ENCODE results near the gene PLAC8.
A peak's percentile ranks its signal among the peaks of the same experiment; 100 is the strongest.
"Not testable (repeated sequence)": the region's sequence is repeated elsewhere in the genome, so short reads cannot be mapped to it uniquely, and the experiment has no call there.

PLAC8 gene

GRCh38 chr4:83084956-83085355 is 29.6 kb downstream of the PLAC8 start:
- not testable (repeated sequence) for H3K9ac ChIP-seq (ENCODE audit: low read depth, low read length); H3K27me3 ChIP-seq (ENCODE audit: control insufficient read depth, insufficient read depth, low read length); H3K4me2 ChIP-seq (ENCODE audit: low read length); H3K36me3 ChIP-seq (ENCODE audit: insufficient read depth, low read length); H3K4me3 ChIP-seq (ENCODE audit: low read length); H3K9me3 ChIP-seq (replicated peaks; ENCODE audit: low read length); H3K4me1 ChIP-seq (ENCODE audit: control insufficient read depth, insufficient read depth, low read length)

GRCh38 chr4:83083925-83084475 is 30.5 kb downstream of the PLAC8 start:
- H3K36me3 ChIP-seq (ENCODE audit: insufficient read depth, low read length): no peaks in the 10 kb centered on the region
- H3K27me3 ChIP-seq (ENCODE audit: control insufficient read depth, insufficient read depth, low read length): no peaks in the 10 kb centered on the region
- H3K9me3 ChIP-seq (replicated peaks; ENCODE audit: low read length): no peaks in the 10 kb centered on the region
- H3K4me3 ChIP-seq (ENCODE audit: low read length): no peak overlapping the region
- no peak overlapping the region for H3K9ac ChIP-seq (ENCODE audit: low read depth, low read length)
- H3K4me1 ChIP-seq (ENCODE audit: control insufficient read depth, insufficient read depth, low read length): no peaks in the 10 kb centered on the region
- H3K4me2 ChIP-seq (ENCODE audit: low read length): no peak overlapping the region

DNA sequence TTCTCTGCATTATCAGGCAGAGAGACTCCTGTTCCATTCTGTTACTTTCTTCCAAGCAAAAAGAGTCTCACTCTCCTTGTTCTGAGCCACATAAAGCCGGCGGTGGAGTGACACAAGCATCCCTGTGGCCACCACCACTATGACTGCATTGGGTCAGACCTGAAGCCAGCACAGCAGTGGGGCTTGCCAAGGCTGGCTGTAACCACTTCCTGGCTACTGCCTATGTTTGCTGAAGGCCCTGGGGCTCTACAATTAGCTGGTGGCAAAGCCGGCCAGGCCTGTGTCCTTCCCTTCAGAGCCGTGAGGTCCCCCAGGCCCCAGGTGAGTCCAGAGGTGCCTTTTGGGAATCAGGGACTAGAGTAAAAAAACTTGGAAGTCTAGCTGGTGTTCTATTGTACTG is 31.8 kb downstream of the PLAC8 start:
- Histone ChIP-seq H3K4me2 (ENCODE audit: low read length) (no peak overlapping the region), H3K4me1 (ENCODE audit: control insufficient read depth, insufficient read depth, low read length) (no peaks in the 10 kb centered on the region), H3K9ac (ENCODE audit: low read depth, low read length) (no peak overlapping the region), H3K36me3 (ENCODE audit: insufficient read depth, low read length) (no peaks in the 10 kb centered on the region), H3K27me3 (ENCODE audit: control insufficient read depth, insufficient read depth, low read length) (no peaks in the 10 kb centered on the region), H3K9me3 (replicated peaks; ENCODE audit: low read length) (no peaks in the 10 kb centered on the region), H3K4me3 (ENCODE audit: low read length) (no peak overlapping the region)

- peaks cover 6% of the 10 kb centered on the region for H3K4me1 ChIP-seq (ENCODE audit: control insufficient read depth, insufficient read depth, low read length)
Measured at GRCh38 chr4:83080561-83080960, 34.0 kb downstream of the PLAC8 start.

DNA sequence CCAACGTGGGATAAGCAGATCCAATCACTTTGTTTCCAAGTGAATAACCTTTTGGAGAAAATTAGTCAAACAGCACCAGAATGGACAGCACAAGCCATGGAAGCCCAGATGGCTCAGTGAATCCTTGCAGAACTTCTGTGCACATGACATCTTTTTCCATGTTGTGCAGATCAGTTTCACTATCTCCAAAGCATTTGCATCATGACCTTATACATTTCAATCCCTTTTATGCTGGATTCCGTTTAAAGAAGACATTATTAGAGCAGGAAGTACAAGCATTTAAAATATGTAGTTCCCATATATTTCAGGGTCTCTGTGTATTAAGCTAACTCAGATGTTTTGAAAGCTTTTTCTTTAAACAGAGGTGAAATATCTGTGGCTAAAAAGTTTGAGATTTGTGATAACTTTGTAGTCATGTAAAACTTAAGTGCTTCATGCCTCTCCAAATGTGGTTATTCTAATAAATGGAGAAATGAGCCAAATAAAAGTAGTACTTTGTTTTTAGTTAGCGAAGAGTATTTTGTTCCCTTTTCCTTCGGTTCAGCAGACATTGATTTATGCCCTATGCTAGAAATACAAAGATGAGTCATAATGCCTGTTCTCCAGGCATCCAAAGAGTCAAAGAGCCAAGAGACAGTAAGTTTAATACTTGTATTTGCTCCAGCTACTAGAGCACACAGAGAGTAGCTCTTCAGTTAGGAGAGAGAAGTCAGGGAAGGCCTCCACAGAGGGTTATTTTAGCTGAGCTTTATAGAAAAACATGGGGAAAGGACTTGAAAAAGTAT is 39.0 kb downstream of the PLAC8 start:
- no peak overlapping the region for H3K4me3 ChIP-seq (ENCODE audit: low read length)
- H3K4me2 ChIP-seq (ENCODE audit: low read length): peak overlapping the region; percentile 26
- no peaks in the 10 kb centered on the region for H3K27me3 ChIP-seq (ENCODE audit: control insufficient read depth, insufficient read depth, low read length)
- H3K9me3 ChIP-seq (replicated peaks; ENCODE audit: low read length): no peaks in the 10 kb centered on the region
- peaks cover 17% of the 10 kb centered on the region for H3K4me1 ChIP-seq (ENCODE audit: control insufficient read depth, insufficient read depth, low read length)
- H3K36me3 ChIP-seq (ENCODE audit: insufficient read depth, low read length): peaks cover 14% of the 10 kb centered on the region
- H3K9ac ChIP-seq (ENCODE audit: low read depth, low read length): peak overlapping the region; percentile 8

More at GRCh38 chr4:83080561-83080960, 34.0 kb downstream of the PLAC8 start:
- H3K4me3 ChIP-seq (ENCODE audit: low read length): no peak overlapping the region
- peaks cover 6% of the 10 kb centered on the region for H3K36me3 ChIP-seq (ENCODE audit: insufficient read depth, low read length)
- no peaks in the 10 kb centered on the region for H3K27me3 ChIP-seq (ENCODE audit: control insufficient read depth, insufficient read depth, low read length)
- H3K9me3 ChIP-seq (replicated peaks; ENCODE audit: low read length): no peaks in the 10 kb centered on the region
- no peak overlapping the region for H3K4me2 ChIP-seq (ENCODE audit: low read length)
- H3K9ac ChIP-seq (ENCODE audit: low read depth, low read length): no peak overlapping the region

DNA sequence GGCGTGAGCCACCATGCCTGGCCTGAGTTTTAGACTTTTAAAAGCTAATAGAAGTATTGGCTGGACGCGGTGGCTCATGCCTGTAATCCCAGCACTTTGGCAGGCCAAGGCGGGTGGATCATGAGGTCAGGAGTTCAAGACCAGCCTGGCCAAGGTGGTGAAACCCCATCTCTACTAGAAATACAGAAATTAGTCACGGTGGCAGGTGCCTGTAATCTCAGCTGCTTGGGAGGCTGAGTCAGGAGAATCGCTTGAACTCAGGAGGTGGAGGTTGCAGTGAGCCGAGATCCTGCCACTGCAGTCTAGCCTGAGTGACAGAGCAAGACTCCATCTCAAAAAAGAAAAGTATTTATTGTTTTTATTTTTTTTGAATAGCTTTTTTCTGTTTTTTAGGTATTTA is 39.7 kb downstream of the PLAC8 start:
- not testable (repeated sequence) for H3K9ac ChIP-seq (ENCODE audit: low read depth, low read length); H3K4me3 ChIP-seq (ENCODE audit: low read length); H3K9me3 ChIP-seq (replicated peaks; ENCODE audit: low read length); H3K4me2 ChIP-seq (ENCODE audit: low read length); H3K27me3 ChIP-seq (ENCODE audit: control insufficient read depth, insufficient read depth, low read length)
- H3K36me3 ChIP-seq (ENCODE audit: insufficient read depth, low read length): peaks cover 18% of the 10 kb centered on the region
- H3K4me1 ChIP-seq (ENCODE audit: control insufficient read depth, insufficient read depth, low read length): peaks cover 19% of the 10 kb centered on the region

DNA sequence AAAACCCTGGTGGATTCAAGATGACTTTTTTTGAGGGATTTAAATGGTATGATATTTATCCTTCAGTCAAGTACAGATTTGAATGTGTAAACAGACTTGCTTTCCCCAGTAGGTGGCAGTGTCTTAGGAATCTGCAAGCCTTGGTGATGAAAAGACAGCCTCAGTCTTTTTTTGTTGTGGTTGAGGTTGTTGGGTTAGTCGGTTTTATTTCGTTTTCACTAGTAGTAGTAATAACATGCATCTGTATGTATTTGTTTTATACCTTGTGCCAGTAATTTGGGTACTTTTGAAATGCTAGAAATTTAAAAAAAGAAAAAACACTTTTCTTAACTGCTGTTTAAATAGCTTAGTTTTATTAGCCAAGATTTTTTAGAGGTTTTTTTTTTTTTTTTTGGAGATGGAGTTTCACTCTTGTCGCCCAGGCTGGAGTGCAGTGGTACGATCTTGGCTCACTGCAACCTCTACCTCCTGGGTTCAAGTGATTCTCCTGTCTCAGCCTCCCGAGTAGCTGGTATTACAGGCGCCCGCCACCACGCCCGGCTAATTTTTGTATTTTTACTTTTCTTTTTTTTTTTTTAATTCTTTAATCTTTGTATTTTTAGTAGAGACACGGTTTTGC is 40.3 kb downstream of the PLAC8 start:
- H3K4me3 ChIP-seq (ENCODE audit: low read length): no peak overlapping the region

DNA sequence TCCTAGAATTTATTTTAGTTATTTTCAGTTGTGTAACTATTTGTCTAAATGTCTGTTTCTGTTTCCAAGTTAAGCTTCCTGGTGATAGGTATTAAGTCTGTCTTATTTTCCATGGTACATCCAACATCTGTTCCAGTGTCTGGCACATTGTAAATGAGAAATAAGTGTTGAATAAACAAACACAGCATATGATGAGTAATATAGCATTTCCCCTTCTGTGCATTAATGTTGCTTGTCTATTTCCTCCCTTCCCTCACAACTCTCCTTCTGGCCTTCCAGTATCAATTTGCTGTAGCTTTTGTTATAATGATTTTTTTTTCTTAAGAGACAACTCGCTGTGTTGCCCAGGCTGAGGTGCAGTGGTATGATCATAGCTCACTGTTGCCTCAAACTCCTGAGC is 43.4 kb downstream of the PLAC8 start:
- no peak overlapping the region for H3K4me2 ChIP-seq (ENCODE audit: low read length)
- H3K36me3 ChIP-seq (ENCODE audit: insufficient read depth, low read length): peaks cover 33% of the 10 kb centered on the region
- H3K27me3 ChIP-seq (ENCODE audit: control insufficient read depth, insufficient read depth, low read length): no peaks in the 10 kb centered on the region

More for the DNA sequence above, 40.3 kb downstream of the PLAC8 start:
- Histone ChIP-seq H3K4me2 (ENCODE audit: low read length) (no peak overlapping the region), H3K27me3 (ENCODE audit: control insufficient read depth, insufficient read depth, low read length) (no peaks in the 10 kb centered on the region), H3K4me1 (ENCODE audit: control insufficient read depth, insufficient read depth, low read length) (peaks cover 19% of the 10 kb centered on the region), H3K9me3 (replicated peaks; ENCODE audit: low read length) (no peaks in the 10 kb centered on the region), H3K9ac (ENCODE audit: low read depth, low read length) (no peak overlapping the region), H3K36me3 (ENCODE audit: insufficient read depth, low read length) (peaks cover 22% of the 10 kb centered on the region)

GRCh38 chr4:83067058-83067639 is 47.4 kb downstream of the PLAC8 start:
- Histone ChIP-seq H3K27me3 (ENCODE audit: control insufficient read depth, insufficient read depth, low read length) (no peaks in the 10 kb centered on the region), H3K9ac (ENCODE audit: low read depth, low read length) (no peak overlapping the region), H3K9me3 (replicated peaks; ENCODE audit: low read length) (no peaks in the 10 kb centered on the region), H3K36me3 (ENCODE audit: insufficient read depth, low read length) (peaks cover 48% of the 10 kb centered on the region), H3K4me2 (ENCODE audit: low read length) (no peak overlapping the region), H3K4me1 (ENCODE audit: control insufficient read depth, insufficient read depth, low read length) (peaks cover 9% of the 10 kb centered on the region), H3K4me3 (ENCODE audit: low read length) (no peak overlapping the region)

More for the DNA sequence above, 43.4 kb downstream of the PLAC8 start:
- Histone ChIP-seq H3K4me1 (ENCODE audit: control insufficient read depth, insufficient read depth, low read length) (peaks cover 23% of the 10 kb centered on the region), H3K9me3 (replicated peaks; ENCODE audit: low read length) (no peaks in the 10 kb centered on the region), H3K4me3 (ENCODE audit: low read length) (no peak overlapping the region), H3K9ac (ENCODE audit: low read depth, low read length) (no peak overlapping the region)

DNA sequence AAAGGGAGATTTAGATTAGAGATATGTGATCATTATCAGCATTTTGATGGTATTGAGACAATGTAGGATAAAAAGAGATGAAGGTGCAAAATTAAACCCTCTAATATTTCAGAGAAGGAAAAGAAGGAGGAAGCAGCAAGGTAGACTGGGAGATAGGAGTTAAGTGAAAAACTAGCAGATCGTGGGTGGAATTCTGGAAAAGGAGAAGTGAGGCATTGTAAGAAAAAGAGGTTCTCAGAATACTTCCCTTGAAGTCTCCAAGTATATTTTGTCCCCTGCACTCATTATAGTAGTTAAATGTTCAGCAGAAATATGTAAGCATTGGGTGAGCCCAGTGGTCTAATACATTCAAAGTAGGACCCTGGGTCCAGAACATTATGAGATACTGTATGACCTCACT is 49.3 kb downstream of the PLAC8 start:
- Histone ChIP-seq H3K27me3 (ENCODE audit: control insufficient read depth, insufficient read depth, low read length) (no peaks in the 10 kb centered on the region), H3K9me3 (replicated peaks; ENCODE audit: low read length) (no peaks in the 10 kb centered on the region), H3K4me1 (ENCODE audit: control insufficient read depth, insufficient read depth, low read length) (peaks cover 3% of the 10 kb centered on the region), H3K36me3 (ENCODE audit: insufficient read depth, low read length) (peaks cover 57% of the 10 kb centered on the region), H3K4me2 (ENCODE audit: low read length) (no peak overlapping the region), H3K4me3 (ENCODE audit: low read length) (no peak overlapping the region), H3K9ac (ENCODE audit: low read depth, low read length) (no peak overlapping the region)

DNA sequence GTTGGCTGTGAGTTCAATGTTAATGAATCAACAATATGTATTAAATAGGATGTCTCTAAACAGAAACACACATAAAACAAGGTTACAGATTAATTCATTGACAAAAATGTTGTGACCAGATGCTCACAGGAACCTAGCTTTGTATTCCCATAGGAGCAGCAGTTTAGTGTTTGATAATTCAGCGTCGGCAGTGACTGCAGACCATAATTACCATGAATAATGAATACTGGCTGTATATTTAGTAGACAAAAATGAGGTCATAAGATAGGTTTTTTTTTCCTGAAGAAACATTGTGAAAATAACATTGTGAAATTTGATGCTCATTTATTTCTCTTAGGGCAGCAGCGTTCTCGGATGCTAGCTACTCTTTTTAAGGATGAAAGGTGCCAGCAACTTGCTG is 51.8 kb downstream of the PLAC8 start:
- H3K4me2 ChIP-seq (ENCODE audit: low read length): no peak overlapping the region
- no peaks in the 10 kb centered on the region for H3K9me3 ChIP-seq (replicated peaks; ENCODE audit: low read length)
- no peak overlapping the region for H3K4me3 ChIP-seq (ENCODE audit: low read length)
- H3K9ac ChIP-seq (ENCODE audit: low read depth, low read length): no peak overlapping the region
- H3K36me3 ChIP-seq (ENCODE audit: insufficient read depth, low read length): peaks cover 38% of the 10 kb centered on the region
- no peaks in the 10 kb centered on the region for H3K27me3 ChIP-seq (ENCODE audit: control insufficient read depth, insufficient read depth, low read length)
- H3K4me1 ChIP-seq (ENCODE audit: control insufficient read depth, insufficient read depth, low read length): peaks cover 3% of the 10 kb centered on the region
